Ishikawa (cell line): Measurements from ENCODE around the gene ESR2.

Experiments used
- CEBPB ChIP-seq: IDR thresholded peaks from 2 replicates; pipeline ENCODE4 v1.6.1; 2012
- EP300 ChIP-seq: IDR thresholded peaks from 2 replicates; pipeline ENCODE4 v1.6.1; 2012; ENCODE audit warnings: borderline replicate concordance
- REST ChIP-seq: IDR thresholded peaks from 2 replicates; pipeline ENCODE4 v1.6.1; 2012; ENCODE audit warnings: low read depth, mild to moderate bottlenecking
- TAF1 ChIP-seq: IDR thresholded peaks from 2 replicates; pipeline ENCODE4 v1.6.1; 2012; ENCODE audit warnings: low read depth, mild to moderate bottlenecking
- TEAD4 ChIP-seq: IDR thresholded peaks from 2 replicates; pipeline ENCODE4 v1.6.1; 2012
- TF ChIP-seq, protein P1 (sequence below): IDR thresholded peaks from 2 replicates; pipeline ENCODE4 v1.6.1; 2012

GRCh38 chr14:64338616-64339316, 44.6 kb upstream of the ESR2 start:
- TF ChIP-seq CEBPB: no peak; the same call in 1 of the 2 replicates
- TF ChIP-seq REST: no peak
- no peak; the same call in 1 of the 2 replicates for TF ChIP-seq EP300
- TF ChIP-seq, protein P1, sequence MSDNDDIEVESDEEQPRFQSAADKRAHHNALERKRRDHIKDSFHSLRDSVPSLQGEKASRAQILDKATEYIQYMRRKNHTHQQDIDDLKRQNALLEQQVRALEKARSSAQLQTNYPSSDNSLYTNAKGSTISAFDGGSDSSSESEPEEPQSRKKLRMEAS: peak; percentile 85
- TF ChIP-seq TEAD4: no peak
- TF ChIP-seq TAF1: no peak; the same call in none of the 2 replicates
